ENCODE measurements around the gene SUSD4.

The SUSD4 gene

GRCh38 chr1:223226271-223226670, 137.7 kb downstream of the SUSD4 start:
- DNase-seq: no peak

- no peak for DNase-seq
These were observed 138.5 kb downstream of the SUSD4 start for GRCh38 chr1:223225481-223225880.

GRCh38 chr1:223225061-223225460, 138.9 kb downstream of the SUSD4 start:
- DNase-seq: no peak

GRCh38 chr1:223224465-223224864, 139.5 kb downstream of the SUSD4 start:
- DNase-seq: no peak

- DNase-seq: no peak
These were observed 140.6 kb downstream of the SUSD4 start for GRCh38 chr1:223223091-223223995.

GRCh38 chr1:223222377-223222776, 141.6 kb downstream of the SUSD4 start:
- no peak for DNase-seq

GRCh38 chr1:223221686-223222085, 142.3 kb downstream of the SUSD4 start:
- no peak for DNase-seq

- DNase-seq: no peak
These were observed 143.9 kb downstream of the SUSD4 start for GRCh38 chr1:223219846-223220610.

GRCh38 chr1:223219318-223219635, 144.7 kb downstream of the SUSD4 start:
- DNase-seq: no peak

- DNase-seq: no peak
These were observed 146.2 kb downstream of the SUSD4 start for GRCh38 chr1:223217781-223218180.

- DNase-seq: no peak
These were observed 147.3 kb downstream of the SUSD4 start for GRCh38 chr1:223216531-223217205.

GRCh38 chr1:223216074-223216473, 147.9 kb downstream of the SUSD4 start:
- DNase-seq: no peak

GRCh38 chr1:223215026-223215425, 148.9 kb downstream of the SUSD4 start:
- no peak for DNase-seq

- peak; percentile 87 for DNase-seq
These were observed 149.6 kb downstream of the SUSD4 start for GRCh38 chr1:223214261-223214807.

GRCh38 chr1:223212441-223212840, 151.5 kb downstream of the SUSD4 start:
- peak; percentile 86 for DNase-seq

- DNase-seq: no peak
These were observed 152.5 kb downstream of the SUSD4 start for GRCh38 chr1:223211323-223211985.

- no peak for DNase-seq
These were observed 153.2 kb downstream of the SUSD4 start for GRCh38 chr1:223210788-223211120.

GRCh38 chr1:223209992-223210787, 153.8 kb downstream of the SUSD4 start:
- DNase-seq: no peak

- no peak for DNase-seq
These were observed 154.6 kb downstream of the SUSD4 start for GRCh38 chr1:223209293-223209898.

- no peak for DNase-seq
These were observed 155.6 kb downstream of the SUSD4 start for GRCh38 chr1:223208164-223209076.

Measured in NCI-H524 treated with DMSO at 0.1 percent for 48 hours (cell line).